ENCODE measurements around the gene CITED2.
"Not testable (repeated sequence)": the region's sequence is repeated elsewhere in the genome, so short reads cannot be mapped to it uniquely, and the experiment has no call there.

Gene CITED2

GRCh38 chr6:139364302-139364981 is 10.0 kb downstream of the CITED2 start:
- peak; percentile 70 for DNase-seq

DNA sequence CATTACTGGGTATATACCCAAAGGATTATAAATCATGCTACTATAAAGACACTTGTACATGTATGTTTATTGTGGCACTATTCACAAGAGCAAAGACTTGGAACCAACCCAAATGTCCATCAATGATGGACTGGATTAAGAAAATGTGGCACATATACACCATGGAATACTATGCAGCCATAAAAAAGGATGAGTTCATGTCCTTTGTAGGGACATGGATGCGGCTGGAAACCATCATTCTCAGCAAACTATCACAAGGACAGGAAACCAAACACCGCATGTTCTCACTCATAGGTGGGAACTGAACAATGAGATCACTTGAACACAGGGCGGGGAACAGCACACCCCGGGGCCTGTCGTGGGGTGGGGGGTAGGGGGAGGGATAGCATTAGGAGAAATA is 10.7 kb downstream of the CITED2 start:
- DNase-seq = not testable (repeated sequence)

GRCh38 chr6:139363123-139363522 is 11.3 kb downstream of the CITED2 start:
- DNase-seq = not testable (repeated sequence)

- DNase-seq = no peak
Observed at GRCh38 chr6:139361211-139361610, 13.2 kb downstream of the CITED2 start.

DNA sequence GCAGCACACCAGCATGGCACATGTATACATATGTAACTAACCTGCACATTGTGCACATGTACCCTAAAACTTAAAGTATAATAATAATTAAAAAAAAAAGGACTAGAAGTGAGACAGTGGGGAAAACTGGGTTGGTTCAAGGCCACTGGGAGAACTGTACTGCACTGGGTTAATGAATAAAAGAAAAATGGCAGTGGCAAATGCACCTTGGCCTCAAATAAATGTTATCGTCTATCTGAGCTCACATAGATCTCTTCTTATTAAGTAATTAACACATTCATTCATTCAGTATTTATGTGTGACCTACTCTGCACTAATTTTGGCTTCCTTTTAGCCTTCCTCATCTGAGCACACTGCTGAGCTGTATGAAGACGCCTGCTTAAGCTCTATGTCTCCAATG is 17.5 kb downstream of the CITED2 start:
- DNase-seq = no peak

- no peak for DNase-seq
Observed at GRCh38 chr6:139355777-139356445, 18.5 kb downstream of the CITED2 start.

DNA sequence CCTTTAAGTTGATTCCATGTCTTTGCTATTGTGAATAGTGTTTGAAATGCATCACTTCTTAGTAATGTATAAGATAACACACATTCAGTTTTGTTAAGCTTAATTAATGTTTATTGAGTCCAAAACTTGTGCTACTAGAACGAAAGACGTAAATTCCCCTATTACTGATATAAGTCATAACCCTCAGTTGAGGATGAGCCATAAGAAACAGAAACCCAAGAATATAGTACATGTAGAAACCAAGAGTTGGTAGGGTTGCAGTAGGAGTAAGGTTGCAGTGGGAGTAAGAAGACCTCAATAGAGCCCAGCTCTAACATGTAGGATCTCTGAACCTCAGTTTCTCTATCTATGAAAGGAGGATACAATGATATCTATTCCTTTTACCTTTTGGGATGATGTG is 19.3 kb downstream of the CITED2 start:
- DNase-seq = no peak

DNA sequence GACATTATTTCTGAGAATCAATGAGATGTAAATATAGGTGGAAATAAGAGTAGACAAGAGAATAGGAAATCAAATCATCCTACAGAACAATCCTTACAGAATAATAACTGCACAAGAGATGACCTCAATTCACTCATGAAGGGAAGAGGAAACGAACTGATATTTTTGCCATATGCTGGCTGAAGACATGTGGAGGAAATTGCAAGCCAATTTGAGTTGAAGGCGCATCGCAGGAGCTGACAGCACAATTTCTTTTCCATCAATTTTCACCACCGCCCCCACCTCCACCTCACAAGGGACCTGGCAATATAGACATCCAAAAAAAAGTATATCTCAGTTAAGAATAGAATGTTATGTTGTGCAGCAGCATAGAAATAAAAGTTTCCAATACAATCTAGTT is 20.3 kb downstream of the CITED2 start:
- no peak for DNase-seq

GRCh38 chr6:139349464-139350020 is 24.9 kb downstream of the CITED2 start:
- peak; percentile 65 for DNase-seq

- DNase-seq = no peak
Observed at GRCh38 chr6:139346392-139346791, 28.1 kb downstream of the CITED2 start.

DNA sequence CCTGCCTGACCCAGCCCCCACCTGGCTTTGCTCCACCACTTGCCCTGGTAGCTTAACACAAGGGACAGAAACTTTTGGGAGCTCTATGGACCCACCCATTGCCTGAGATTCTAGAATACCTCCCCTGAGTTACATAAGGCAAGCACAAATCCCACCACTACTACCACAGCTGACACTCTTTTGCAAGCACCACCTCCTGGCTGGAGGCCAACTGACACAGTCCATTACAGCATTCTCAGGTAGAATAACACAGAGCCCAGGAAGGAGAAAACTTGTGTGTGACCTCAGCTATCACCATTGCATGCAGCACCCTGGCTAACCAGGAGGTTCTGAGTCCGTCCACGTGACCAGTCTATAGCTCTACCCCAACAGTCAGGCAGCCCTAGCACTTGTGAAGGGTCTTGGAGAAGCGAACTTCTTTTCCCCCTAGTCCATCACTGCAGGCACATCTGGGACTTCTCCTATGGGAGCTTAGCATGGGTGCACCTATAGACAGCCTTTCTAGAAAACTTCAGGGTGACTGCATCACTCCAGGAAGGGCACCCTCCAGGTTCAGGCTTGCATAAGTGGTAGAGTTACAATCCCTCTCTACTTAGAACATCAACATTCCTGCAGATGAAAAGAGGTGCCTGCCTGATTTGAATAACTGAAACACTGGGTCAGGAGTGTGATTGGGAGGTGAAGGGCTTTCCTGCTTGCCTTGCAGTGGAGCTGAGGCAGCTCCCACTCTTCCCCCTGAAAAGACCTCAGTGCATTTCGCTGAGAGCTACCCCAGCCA is 30.1 kb downstream of the CITED2 start:
- DNase-seq = no peak

- DNase-seq = no peak
Observed at GRCh38 chr6:139343052-139343750, 31.2 kb downstream of the CITED2 start.

GRCh38 chr6:139341060-139341459 is 33.4 kb downstream of the CITED2 start:
- no peak for DNase-seq

- DNase-seq = no peak
Observed at GRCh38 chr6:139338795-139339194, 35.7 kb downstream of the CITED2 start.

DNA sequence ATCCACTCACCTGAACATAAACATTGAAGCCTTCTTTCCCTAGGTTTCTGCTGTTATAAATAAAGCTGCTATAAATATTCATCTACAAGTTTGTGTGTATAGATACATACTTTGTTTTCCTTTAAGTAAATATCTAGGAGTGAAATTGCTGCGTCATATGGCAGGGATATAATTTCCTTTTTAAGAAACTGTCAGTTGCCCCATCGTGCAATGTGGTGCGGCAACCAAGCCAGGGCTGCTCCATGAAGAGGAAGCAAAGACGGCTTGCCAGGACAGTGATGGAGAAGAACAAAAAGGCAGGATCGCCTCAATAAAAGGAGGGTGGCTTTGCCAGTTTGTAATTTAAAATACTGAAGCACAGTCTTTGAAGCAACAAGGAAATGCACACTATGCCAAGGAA is 36.6 kb downstream of the CITED2 start:
- no peak for DNase-seq

DNA sequence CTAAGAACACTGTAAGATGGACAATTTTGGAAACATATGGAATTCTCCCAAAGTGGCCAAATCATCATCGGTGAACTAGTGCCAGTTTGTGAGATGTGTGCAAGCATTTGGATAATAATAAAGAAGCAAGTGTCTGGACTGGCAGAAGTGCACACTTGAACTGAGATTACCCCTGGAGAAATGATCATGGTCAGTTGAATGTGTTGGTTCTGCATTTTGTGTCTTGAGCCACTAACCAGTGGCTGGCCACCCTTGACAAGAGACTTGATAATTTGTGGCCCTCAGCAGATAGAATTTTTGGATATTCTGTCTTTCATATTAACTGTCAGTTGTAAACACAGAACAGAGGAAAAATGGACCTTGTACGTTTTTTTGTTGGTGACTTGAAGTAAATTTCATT is 37.4 kb downstream of the CITED2 start:
- no peak for DNase-seq

DNA sequence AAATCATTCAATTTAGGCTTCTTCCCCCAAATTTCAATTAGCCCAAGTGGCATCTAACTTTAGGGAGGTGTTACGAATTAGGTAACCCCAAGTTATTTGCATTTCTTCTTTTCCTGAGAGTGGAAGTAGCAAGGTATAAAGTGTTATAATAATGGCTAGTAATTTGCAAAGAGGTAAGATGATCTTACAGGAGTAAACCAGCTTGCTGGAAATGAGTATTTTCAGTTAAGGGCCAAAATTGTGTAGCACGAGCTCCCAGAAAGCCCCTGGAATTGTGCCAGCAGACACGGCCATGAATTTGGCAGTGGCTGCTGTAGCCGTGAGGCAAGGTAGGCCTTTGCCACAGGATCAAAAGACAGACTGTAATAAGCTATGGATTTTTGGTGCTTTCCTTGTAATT is 38.0 kb downstream of the CITED2 start:
- DNase-seq = peak; percentile 71

DNA sequence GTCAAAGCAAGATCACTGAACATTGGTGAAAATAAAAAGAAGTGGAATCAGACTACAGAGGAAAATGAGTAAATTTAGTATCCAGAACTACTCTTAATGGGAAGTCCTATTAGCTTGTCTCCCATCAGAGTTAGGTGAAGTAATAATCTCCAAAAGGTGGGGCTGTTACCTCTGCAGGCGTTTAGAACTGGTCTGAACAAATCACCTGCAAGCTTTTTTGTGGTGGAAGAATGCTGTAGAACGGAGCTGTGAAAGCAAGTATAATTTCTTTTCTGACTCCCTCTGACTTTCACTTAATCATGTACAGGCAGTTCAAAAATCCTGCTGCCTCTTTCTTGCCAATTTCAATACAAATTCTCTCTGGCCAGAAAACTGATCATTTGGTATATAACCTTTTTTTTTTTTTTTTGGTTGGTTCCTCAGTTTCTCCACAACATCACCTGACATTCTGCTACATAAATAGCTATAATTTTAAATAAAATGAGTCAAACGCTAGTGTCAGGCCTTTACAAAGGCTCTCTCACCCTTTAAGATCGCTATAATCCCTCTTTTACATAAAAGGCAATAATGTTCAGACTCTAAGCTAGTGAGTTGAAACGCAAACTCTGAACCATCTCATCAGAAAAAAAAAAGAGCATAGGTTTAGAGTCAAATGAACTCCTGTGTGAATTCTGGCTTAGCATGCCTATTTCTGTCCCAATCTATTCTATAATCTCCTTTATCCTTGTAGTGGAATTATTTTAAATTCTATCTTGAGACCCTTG is 38.8 kb downstream of the CITED2 start:
- DNase-seq = no peak

DNA sequence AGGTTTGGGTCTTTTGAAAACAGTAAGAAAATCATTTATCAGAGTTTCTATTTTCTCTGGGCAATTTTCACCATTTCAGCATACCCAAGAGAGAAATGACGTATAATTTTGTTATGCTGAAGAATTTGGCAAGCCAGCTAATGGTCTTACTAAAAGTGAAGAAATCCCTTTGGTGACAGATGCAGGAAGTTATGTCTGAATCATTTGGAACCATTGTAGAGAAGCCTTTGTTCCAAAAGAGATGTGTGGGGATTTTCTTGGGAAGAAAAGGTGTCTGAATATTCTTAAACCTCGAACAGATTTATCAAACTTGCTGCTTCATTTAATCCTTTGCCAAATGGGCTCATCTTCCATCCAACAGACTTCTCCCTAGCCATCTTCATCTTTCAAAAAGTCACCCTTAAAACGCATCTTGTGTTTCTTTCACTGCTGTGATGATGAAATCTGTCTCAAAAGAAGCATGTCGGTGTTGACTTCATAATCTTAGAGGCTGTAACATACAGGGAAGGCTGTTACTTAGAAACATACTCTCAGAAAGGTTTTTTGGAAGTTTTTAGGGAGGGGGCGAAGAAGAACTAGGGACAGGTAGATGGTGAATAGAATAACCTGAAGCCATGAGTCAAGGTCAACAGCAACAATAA is 39.5 kb downstream of the CITED2 start:
- no peak for DNase-seq

DNA sequence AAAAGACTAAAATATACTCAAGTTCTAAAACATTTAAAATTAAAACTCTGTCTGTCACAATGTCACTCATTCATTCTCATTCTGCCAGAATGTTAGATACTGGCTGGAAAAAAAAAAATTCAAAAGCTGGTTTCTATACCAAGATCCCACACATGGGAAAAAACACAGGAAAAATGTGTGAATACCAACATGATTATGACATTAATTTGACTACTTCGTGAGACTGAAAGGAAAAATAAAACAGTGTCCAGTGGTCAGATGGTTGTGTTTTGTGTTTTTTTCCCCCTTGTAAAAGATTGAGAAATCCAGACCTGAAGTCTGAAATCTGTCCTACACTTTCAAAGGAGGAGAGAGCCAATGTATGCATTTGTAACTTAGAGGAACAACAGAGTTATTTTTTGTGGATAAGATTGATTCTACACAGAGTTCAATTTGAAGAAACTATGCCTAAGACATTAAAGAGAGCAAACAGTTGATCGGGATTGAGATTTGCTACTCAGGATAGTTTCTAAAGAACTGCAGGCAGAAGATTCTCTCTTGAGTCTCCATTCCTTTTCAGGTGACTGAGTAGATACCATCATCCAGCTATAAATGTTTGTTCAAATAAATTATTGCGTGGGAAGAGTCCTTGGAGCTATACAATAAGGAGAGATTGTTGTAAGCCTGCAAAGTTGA is 43.5 kb downstream of the CITED2 start:
- no peak for DNase-seq

DNA sequence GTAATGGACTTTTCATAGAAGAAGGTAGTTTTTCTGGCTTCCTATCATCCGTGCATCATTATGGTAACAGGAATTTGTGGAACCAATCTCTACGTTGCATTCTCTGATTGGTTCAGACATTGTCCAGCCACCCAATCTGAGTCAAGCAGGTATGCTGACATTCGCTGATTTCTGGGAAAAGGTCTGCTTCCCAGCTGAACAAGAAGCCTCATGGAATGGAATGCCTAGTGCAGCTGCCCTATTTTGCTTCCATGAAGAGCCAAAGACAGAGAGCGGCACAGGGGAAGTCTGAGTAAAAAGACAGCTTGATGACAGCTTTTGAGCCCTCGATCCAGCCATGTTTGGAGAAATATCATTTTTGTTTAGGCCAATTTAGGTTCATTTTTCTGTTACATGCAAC is 44.1 kb downstream of the CITED2 start:
- no peak for DNase-seq
